Bronchial epithelial cell (primary cell): ENCODE measurements around the gene PPP6R3. TPM values are rescaled to one million over a fixed set of nuclear protein-coding genes. Genes with fewer than 3 reads are reported as not detected.
"Not testable (repeated sequence)": the region's sequence is repeated elsewhere in the genome, so short reads cannot be mapped to it uniquely, and the experiment has no call there.

Experiments
- DNase-seq: peaks from one replicate; pipeline ENCODE4 v3.0.0-alpha.2; 2010; ENCODE audit warnings: low read depth
- FAIRE-seq: peaks from 2 replicates; lab custom pipeline; 2011; peaks lifted over from hg19 to GRCh38; lab: Jason Lieb, UNC
- H3K27me3 ChIP-seq: 2 replicates; pipeline ENCODE4 v1.5.1; 2011; ENCODE audit warnings: low read length; ENCODE audit not compliant: control insufficient read depth, insufficient read depth
- H3K36me3 ChIP-seq: 2 replicates; pipeline ENCODE4 v1.5.1; 2011; ENCODE audit warnings: low read length; ENCODE audit not compliant: control insufficient read depth, insufficient read depth
- H3K4me3 ChIP-seq: 2 replicates; pipeline ENCODE4 v1.5.1; 2011; ENCODE audit warnings: mild to moderate bottlenecking, low read depth, low read length, control low read depth
- total RNA-seq: library from RNA; depleted of rRNA; stranded (reverse); fragments of >200 nt; gene quantifications from 2 replicates; pipeline ENCODE4 v1.2.1, GENCODE V29; 2014
- TF ChIP-seq, protein P1 (sequence below): IDR thresholded peaks from 2 replicates; pipeline ENCODE4 v1.5.1; 2011; ENCODE audit warnings: mild to moderate bottlenecking, moderate library complexity, low read length, control low read depth, inconsistent platforms; ENCODE audit not compliant: insufficient read depth, severe bottlenecking

The PPP6R3 gene
- total RNA-seq, 1 donor from 2014 or later: 93.5 TPM

DNA sequence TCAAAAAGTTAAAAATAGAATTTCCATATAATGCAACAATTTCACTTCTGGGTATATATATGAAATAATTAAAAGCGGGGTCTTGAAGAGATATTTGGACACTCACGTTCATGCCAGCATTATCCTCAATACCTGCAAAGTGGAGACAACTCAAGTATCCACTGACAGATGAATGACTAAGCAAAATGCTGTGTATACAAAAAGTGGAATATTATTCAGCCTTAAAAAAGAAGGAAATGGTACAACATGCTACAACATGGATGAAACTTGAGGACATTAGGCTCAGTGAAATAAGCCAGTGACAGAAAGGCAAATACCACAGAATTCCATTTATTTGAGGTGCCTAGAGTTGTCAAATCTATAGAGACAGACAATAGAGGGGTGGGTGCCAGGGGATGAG, 161.3 kb downstream of the PPP6R3 start:
- DNase-seq: no peak
- H3K27me3 ChIP-seq: no peaks in the 10 kb centered on the region
- FAIRE-seq: no peak
- no peak overlapping the region for H3K4me3 ChIP-seq
- TF ChIP-seq, protein P1, sequence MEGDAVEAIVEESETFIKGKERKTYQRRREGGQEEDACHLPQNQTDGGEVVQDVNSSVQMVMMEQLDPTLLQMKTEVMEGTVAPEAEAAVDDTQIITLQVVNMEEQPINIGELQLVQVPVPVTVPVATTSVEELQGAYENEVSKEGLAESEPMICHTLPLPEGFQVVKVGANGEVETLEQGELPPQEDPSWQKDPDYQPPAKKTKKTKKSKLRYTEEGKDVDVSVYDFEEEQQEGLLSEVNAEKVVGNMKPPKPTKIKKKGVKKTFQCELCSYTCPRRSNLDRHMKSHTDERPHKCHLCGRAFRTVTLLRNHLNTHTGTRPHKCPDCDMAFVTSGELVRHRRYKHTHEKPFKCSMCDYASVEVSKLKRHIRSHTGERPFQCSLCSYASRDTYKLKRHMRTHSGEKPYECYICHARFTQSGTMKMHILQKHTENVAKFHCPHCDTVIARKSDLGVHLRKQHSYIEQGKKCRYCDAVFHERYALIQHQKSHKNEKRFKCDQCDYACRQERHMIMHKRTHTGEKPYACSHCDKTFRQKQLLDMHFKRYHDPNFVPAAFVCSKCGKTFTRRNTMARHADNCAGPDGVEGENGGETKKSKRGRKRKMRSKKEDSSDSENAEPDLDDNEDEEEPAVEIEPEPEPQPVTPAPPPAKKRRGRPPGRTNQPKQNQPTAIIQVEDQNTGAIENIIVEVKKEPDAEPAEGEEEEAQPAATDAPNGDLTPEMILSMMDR: no peak
- H3K36me3 ChIP-seq: no peaks in the 10 kb centered on the region

DNA sequence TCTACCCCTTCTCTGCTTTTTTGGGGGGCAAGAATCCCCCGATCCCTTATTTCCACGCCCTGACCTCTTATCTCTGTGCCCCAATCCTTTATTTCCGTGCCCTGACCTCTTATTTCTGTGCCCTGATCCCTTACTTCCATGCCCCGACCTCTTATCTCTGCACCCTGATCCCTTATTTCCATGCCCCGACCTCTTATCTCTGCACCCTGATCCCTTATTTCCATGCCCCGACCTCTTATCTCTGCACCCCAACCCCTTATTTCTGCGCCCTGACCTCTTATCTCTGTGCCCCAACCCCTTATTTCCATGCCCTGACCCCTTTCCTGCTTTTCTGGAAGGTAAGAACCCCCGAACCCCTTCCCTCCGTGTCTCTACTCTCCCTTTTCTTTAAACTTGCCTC, 163.2 kb downstream of the PPP6R3 start:
- not testable (repeated sequence) for H3K36me3 ChIP-seq, FAIRE-seq, H3K4me3 ChIP-seq, DNase-seq, H3K27me3 ChIP-seq

DNA sequence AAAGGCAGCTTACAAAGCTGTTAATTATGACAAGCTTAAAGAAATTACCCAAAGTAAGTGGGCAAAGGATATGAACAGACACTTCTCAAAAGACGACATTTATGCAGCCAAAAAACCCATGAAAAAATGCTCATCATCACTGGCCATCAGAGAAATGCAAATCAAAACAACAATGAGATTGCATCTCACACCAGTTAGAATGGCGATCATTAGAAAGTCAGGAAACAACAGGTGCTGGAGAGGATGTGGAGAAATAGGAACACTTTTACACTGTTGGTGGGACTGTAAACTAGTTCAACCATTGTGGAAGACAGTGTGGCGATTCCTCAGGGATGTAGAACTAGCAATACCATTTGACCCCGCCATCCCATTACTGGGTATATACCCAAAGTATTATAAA, 164.5 kb downstream of the PPP6R3 start:
- not testable (repeated sequence) for DNase-seq, H3K36me3 ChIP-seq, H3K4me3 ChIP-seq, FAIRE-seq, H3K27me3 ChIP-seq

DNA sequence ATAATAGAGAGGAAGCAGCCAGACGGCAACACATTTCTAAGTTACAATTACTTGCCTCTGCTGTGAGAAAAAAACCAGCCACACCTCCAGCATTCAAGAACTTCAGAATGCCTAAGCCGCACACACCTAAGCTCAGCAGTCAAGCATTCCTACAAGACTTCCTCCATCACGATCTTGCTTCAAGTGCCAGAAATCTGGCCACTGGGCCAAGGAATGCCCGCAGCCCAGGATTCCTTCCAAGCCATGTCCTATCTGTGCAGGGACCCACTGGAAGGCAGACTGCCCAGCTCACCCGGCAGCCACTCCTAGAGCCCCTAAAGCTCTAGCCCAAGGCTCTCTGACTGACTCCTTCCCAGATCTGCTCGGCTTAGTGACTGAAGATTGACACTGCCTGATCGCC, 165.7 kb downstream of the PPP6R3 start:
- not testable (repeated sequence) for H3K4me3 ChIP-seq, DNase-seq, FAIRE-seq, H3K36me3 ChIP-seq, H3K27me3 ChIP-seq

DNA sequence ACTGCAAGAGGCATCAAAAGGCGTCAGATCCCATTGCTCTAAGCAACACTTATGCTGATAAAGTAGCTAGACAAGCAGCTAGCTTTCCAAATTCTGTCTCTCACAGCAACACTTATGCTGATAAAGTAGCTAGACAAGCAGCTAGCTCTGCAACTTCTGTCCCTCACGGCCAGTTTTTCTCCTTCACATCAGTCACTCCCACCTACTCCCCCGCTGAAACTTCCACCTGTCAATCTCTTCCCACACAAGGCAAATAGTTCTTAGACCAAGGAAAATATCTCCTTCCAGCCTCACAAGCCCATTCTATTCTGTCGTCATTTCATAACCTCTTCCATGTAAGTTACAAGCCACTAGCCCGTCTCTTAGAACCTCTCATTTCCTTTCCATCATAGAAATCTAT, 168.3 kb downstream of the PPP6R3 start:
- DNase-seq, FAIRE-seq, H3K27me3 ChIP-seq, H3K36me3 ChIP-seq, H3K4me3 ChIP-seq: not testable (repeated sequence)

DNA sequence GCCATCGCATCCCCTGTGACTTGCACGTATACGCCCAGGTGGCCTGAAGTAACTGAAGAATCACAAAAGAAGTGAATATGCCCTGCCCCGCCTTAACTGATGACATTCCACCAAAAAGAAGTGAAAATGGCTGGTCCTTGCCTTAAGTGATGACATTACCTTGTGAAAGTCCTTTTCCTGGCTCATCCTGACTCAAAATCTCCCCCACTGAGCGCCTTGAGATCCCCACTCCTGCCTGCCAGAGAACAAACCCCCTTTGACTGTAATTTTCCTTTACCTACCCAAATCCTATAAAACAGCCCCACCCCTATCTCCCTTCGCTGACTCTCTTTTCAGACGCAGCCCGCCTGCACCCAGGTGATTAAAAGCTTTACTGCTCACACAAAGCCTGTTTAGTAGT, 171.8 kb downstream of the PPP6R3 start:
- not testable (repeated sequence) for H3K4me3 ChIP-seq, FAIRE-seq, H3K36me3 ChIP-seq, H3K27me3 ChIP-seq, DNase-seq

DNA sequence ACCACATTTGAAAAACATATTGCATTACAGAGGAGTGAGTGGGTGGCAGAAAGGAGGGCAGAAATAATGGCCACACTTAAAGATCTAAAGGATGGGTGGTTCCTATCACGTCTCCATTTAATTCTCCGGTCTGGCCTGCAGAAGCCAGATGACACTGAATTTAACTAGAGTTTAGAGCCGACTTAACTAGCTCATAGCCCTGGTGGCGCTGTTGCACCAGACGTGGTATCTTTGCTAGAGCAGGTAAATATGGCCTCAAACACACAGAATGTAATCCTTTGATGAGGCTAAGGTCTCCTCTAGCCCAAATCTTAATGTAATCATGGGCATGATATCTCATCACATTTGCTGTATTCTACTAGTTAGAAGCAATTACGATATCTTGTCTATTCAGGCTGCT, 172.2 kb downstream of the PPP6R3 start:
- H3K27me3 ChIP-seq: no peaks in the 10 kb centered on the region
- no peaks in the 10 kb centered on the region for H3K36me3 ChIP-seq
- DNase-seq (peak; percentile 51), FAIRE-seq (no peak)
- TF ChIP-seq, protein P1: peak; percentile 60
- H3K4me3 ChIP-seq: no peak overlapping the region

DNA sequence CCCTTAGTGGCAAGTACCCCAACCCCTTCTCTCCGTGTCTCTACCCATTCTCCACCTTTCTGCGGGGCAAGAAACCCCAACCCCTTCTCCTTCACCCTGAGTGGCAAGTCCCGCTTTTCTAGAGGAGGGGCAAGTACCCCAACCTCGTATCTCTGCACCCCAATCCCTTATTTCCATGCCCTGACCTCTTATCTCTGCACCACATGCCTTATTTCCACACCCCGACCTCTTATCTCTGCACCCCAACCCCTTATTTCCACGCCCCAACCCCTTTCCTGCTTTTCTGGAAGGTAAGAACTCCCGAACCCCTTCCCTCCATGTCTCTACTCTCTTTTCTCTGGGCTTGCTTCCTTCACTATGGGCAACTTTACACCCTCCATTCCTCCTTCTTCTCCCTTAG, 174.1 kb downstream of the PPP6R3 start:
- not testable (repeated sequence) for DNase-seq, H3K36me3 ChIP-seq, H3K27me3 ChIP-seq, FAIRE-seq, H3K4me3 ChIP-seq

DNA sequence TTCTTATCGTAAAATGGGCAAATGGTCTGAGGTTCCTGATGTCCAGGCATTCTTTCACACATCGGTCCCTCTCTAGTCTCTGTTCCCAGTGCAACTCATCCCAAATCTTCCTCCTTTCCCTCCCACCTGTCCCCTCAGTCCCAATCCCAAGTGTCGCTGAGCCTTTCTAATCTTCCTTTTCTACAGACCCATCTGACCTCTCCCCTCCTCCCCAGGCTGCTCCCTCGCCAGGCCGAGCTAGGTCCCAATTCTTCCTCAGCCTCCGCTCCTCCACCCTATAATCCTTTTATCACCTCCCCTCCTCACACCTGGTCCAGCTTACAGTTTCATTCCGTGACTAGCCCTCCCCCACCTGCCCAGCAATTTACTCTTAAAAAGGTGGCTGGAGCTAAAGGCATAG, 174.6 kb downstream of the PPP6R3 start:
- not testable (repeated sequence) for H3K4me3 ChIP-seq, FAIRE-seq, DNase-seq, H3K36me3 ChIP-seq, H3K27me3 ChIP-seq

DNA sequence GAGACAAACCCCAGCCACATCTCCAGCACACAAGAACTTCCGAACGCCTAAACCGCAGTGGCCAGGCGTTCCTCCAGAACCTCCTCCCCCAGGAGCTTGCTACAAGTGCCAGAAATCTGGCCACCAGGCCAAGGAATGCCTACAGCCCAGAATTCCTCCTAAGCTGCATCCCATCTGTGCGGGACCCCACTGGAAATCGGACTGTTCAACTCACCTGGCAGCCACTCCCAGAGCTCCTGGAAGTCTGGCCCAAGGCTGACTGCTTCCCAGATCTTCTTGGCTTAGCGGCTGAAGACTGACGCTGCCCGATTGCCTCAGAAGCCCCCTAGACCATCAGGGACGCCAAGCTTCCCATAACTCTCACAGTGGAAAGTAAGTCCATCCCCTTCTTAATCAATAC, 175.3 kb downstream of the PPP6R3 start:
- not testable (repeated sequence) for H3K27me3 ChIP-seq, FAIRE-seq, DNase-seq, H3K4me3 ChIP-seq, H3K36me3 ChIP-seq

DNA sequence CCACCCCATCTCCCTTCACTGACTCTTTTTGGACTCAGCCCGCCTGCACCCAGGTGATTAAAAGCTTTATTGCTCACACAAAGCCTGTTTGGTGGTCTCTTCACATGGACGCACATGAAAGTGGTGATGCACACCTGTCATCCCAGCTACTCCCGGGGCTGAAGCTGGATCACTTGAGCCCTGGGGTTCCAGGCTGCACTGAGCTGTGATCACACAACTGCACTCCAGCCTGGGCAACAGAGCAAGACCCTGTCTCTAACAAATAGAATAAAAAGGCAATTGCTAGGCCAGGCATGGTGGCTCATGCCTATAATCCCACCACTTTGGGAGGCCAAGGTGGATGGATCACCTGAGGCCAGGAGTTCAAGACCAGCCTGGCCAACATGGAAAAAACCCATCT, 178.8 kb downstream of the PPP6R3 start:
- H3K27me3 ChIP-seq, H3K4me3 ChIP-seq, FAIRE-seq, DNase-seq, H3K36me3 ChIP-seq: not testable (repeated sequence)
